AG10803 (cell line): ENCODE data around the gene TRABD2B.
A peak's percentile ranks its signal among the peaks of the same experiment; 100 is the strongest.

Source experiments
- DNase-seq: peaks from one replicate; pipeline ENCODE4 v3.0.0; 2010; ENCODE audit warnings: low read depth
- H3K4me3 ChIP-seq: 2 replicates; pipeline ENCODE4 v1.5.1; 2011; ENCODE audit warnings: mild to moderate bottlenecking, low read length, control low read depth
- TF ChIP-seq, protein P1 (sequence below): conservative IDR thresholded peaks from 2 replicates; pipeline ENCODE4 v1.5.1; 2011; ENCODE audit warnings: mild to moderate bottlenecking, low read length, control low read depth, inconsistent platforms

TRABD2B gene

DNA sequence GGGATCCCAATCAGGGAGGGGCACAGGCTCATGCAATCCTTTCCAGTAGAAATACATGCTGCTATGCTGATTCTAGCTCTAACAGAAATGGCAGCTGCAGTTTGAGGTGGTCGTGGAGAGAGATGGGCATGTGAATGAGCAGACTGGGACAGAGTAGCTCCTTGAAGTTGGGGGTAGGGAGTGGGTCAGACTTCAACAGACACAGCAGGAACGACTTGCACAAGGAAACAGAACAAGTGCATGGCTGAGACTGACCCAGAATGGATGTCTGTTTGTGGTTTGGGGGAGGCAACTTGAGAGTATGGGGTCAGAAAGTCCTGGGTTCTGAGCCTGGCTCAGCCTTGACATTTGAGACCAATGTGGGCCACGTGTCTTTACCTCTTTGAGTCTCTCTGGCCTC lies 25.1 kb upstream of the TRABD2B start:
- H3K4me3 ChIP-seq, result no peak overlapping the region
- TF ChIP-seq, protein P1, sequence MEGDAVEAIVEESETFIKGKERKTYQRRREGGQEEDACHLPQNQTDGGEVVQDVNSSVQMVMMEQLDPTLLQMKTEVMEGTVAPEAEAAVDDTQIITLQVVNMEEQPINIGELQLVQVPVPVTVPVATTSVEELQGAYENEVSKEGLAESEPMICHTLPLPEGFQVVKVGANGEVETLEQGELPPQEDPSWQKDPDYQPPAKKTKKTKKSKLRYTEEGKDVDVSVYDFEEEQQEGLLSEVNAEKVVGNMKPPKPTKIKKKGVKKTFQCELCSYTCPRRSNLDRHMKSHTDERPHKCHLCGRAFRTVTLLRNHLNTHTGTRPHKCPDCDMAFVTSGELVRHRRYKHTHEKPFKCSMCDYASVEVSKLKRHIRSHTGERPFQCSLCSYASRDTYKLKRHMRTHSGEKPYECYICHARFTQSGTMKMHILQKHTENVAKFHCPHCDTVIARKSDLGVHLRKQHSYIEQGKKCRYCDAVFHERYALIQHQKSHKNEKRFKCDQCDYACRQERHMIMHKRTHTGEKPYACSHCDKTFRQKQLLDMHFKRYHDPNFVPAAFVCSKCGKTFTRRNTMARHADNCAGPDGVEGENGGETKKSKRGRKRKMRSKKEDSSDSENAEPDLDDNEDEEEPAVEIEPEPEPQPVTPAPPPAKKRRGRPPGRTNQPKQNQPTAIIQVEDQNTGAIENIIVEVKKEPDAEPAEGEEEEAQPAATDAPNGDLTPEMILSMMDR, result no peak
- no peak for DNase-seq

DNA sequence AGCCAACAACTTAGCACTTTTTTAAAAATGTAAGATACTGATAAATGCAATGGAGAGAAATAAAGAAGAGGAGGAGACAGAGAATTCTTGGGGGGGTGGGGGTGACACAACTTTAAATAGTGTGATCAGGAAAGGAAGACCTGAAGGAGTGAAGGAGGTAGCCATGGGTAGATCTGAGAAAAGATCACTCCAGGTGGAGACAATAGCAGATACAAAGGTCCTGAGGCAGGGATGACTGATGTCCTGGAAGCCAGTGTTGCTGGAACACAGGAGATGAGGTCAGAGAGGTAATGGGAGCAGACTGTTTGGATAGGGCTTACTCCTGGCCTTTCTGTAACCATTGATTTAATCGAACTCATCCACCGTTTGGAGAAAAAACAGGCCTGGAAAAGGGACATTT lies 24.6 kb upstream of the TRABD2B start:
- no peak for DNase-seq
- TF ChIP-seq, protein P1, result no peak
- no peak overlapping the region for H3K4me3 ChIP-seq

DNA sequence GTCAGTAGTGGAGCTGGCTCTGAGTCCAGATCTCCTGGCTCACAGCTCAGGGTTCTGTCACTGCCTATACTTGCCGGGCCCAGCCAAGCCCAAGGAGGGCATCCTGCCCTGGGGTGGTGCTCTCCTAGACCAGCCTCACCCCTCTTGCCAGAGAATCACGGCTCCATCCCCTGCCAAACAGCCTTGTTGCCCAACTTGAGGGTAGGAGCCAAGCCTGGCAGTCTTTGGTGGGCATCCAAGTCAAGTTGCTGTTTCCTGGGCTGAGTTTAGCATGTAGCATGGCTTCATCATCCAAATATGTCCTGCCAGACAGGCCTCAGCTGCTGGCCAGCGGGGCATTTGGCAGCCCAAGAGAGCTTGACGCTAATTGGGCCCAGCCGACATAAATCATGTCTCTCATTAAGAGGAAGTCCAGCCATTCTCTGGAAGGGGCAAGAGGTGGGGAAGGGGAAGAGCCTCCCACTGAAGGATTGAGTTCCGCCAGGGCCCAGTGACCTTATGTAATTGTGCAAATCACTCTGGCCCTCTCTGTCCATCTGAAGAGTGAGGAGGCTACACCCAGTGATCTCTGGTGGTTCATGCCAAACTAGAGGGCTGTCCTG lies 22.6 kb upstream of the TRABD2B start:
- no peak overlapping the region for H3K4me3 ChIP-seq
- DNase-seq, result peak; percentile 55

DNA sequence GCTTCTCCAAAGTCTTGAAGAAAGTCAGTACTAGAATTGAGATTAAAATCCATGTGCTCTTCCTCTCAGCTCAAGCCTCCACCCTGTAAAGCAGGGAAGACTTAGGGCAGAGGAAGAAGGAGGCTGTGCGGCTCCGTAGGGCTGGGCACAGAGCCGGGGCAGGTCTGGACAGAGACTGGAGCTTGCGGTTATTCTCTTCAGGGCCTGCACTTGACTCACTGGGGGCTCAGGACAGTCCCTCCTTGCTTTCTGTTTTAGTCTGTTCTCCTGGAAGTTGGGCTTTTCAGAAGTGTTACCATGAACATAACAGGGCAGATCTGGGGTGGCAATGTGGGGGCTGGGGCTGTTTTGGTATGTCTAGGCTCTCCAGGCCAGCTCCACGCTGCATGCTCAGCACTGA lies 21.6 kb upstream of the TRABD2B start:
- no peak for DNase-seq
- TF ChIP-seq, protein P1, result no peak

More for the DNA sequence above, 22.6 kb upstream of the TRABD2B start:
- TF ChIP-seq, protein P1, result no peak

DNA sequence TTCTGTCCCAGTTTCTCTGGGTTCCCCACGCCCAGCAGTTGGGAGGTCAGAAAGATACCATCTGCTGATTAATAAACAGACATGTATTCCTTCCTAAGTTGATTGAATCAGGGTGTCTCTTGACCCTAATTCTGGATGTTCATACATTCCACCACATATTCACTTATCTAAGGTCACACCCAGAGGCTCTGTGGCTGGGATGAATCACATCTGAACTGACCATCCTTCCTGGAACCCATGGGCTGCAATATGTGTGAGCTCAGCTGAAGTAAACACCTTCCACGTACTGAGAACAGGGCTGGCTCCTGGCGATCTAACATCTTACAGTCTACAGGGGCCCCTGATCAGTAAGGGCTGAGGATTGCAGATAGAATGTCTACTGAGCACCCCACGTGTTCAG lies 20.5 kb upstream of the TRABD2B start:
- no peak for DNase-seq
- H3K4me3 ChIP-seq, result no peak overlapping the region
- TF ChIP-seq, protein P1, result no peak

More for the DNA sequence above, 21.6 kb upstream of the TRABD2B start:
- no peak overlapping the region for H3K4me3 ChIP-seq

DNA sequence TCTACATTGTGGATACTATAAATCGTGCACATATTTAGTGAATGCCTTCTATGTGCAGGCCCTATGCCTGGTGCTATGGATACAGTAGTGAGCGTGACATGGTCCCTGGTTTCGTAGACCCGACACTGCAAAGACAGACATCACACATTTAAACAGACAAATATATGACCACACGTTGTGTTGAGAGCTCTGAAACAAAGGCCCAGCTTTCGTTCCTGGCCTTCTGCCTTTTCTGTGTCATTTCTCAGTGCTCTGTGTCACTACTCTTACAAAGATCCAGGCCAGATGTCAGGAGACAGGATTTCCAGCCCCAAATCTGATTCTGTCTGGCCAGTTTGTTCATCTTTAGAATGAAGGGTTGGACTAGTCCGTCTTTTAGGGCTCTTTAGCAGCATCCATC lies 19.3 kb upstream of the TRABD2B start:
- no peak overlapping the region for H3K4me3 ChIP-seq
- TF ChIP-seq, protein P1, result no peak
- DNase-seq, result no peak

DNA sequence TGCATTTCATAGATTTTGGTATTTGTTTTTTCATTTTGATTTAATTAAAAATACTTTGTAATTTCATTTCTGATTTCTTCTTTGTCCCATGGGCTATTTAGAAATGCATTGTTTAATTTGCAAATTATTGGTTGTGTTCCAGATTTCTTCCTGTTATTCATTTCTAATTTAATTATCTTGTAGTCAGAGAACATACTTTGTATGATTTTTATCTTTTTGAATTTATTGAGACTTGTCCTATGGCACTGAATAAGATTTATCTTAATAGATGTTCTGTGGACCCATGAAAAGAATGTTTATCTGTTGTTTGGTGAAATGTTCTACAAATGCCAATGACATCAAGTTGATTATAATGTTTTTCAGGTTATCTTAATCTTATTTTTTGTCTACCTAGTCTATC lies 16.1 kb upstream of the TRABD2B start:
- TF ChIP-seq, protein P1, result no peak
- no peak overlapping the region for H3K4me3 ChIP-seq

More for the DNA sequence above, 16.1 kb upstream of the TRABD2B start:
- DNase-seq, result no peak
